WTC11 (cell line): ENCODE data around the gene JCAD. TPM values are rescaled to one million over a fixed set of nuclear protein-coding genes. Genes with fewer than 3 reads are reported as not detected.

Experiments used
- ATAC-seq: fragments of 200-7000 bp; cut with Tn5 transposase; 2 replicates; pipeline ENCODE4 v1.10.0; 2021; ENCODE audit warnings: mild to moderate bottlenecking, moderate library complexity
- CTCF ChIA-PET: fragments of 300-600 bp; sonication (Branson Sonifier 250); formaldehyde crosslinking; loops from one replicate; lab custom pipeline; 2021; ENCODE audit warnings: antibody characterized with exemption; lab: Charles Lee
- POLR2A ChIA-PET: fragments of 350-600 bp; sonication (Branson Sonifier 250); formaldehyde crosslinking; loops from one replicate; lab custom pipeline; 2021; ENCODE audit warnings: antibody characterized with exemption; lab: Charles Lee
- DNase-seq: peaks from one replicate; pipeline ENCODE4 v3.0.0; 2021; ENCODE audit warnings: low spot score
- H3K27ac Mint-ChIP-seq: 2 replicates; pipeline ENCODE4 v1.8.0; 2021; ENCODE audit warnings: mixed read lengths
- H3K27me3 Mint-ChIP-seq: 2 replicates; pipeline ENCODE4 v1.8.0; 2021; ENCODE audit warnings: low read depth, mild to moderate bottlenecking, moderate library complexity, mixed read lengths
- H3K36me3 Mint-ChIP-seq: 2 replicates; pipeline ENCODE4 v1.8.0; 2021; ENCODE audit warnings: mixed read lengths
- H3K4me1 Mint-ChIP-seq: 2 replicates; pipeline ENCODE4 v1.8.0; 2022; ENCODE audit warnings: mixed read lengths
- H3K4me3 Mint-ChIP-seq: 2 replicates; pipeline ENCODE4 v1.8.0; 2021; ENCODE audit warnings: mild to moderate bottlenecking, moderate library complexity, mixed read lengths
- H3K9me3 Mint-ChIP-seq: 2 replicates; pipeline ENCODE4 v1.8.0; 2021; ENCODE audit warnings: mixed read lengths
- CBFB ChIP-seq: sonication (generic); formaldehyde crosslinking; IDR thresholded peaks from 2 replicates; pipeline ENCODE4 v1.8.1; 2022; ENCODE audit warnings: mild to moderate bottlenecking, low read depth, missing genetic modification reagents
- CREB1 ChIP-seq: sonication (generic); formaldehyde crosslinking; IDR thresholded peaks from 2 replicates; pipeline ENCODE4 v1.8.0; 2023; ENCODE audit warnings: mild to moderate bottlenecking, missing genetic modification reagents
- GRHL2 ChIP-seq: fragments of 250-450 bp; sonication (Bioruptor Pico); IDR thresholded peaks from 2 replicates; pipeline ENCODE4 v1.8.0; 2022; ENCODE audit warnings: mild to moderate bottlenecking, moderate library complexity; ENCODE audit not compliant: insufficient replicate concordance, severe bottlenecking
- HMGA2 ChIP-seq: fragments of 250-450 bp; sonication (Bioruptor Pico); IDR thresholded peaks from 2 replicates; pipeline ENCODE4 v1.4.0; 2021; ENCODE audit warnings: mild to moderate bottlenecking, moderate library complexity
- JAZF1 ChIP-seq: fragments of 250-450 bp; sonication (Bioruptor Pico); IDR thresholded peaks from 2 replicates; pipeline ENCODE4 v1.9.0; 2021; ENCODE audit warnings: moderate library complexity, mild to moderate bottlenecking, inconsistent platforms
- JUN ChIP-seq: sonication (generic); formaldehyde crosslinking; IDR thresholded peaks from 2 replicates; pipeline ENCODE4 v1.8.0; 2023; ENCODE audit warnings: mild to moderate bottlenecking, missing genetic modification reagents
- MXD4 ChIP-seq: fragments of 250-450 bp; sonication (Bioruptor Pico); IDR thresholded peaks from 2 replicates; pipeline ENCODE4 v1.8.0; 2021; ENCODE audit warnings: mild to moderate bottlenecking, moderate library complexity, borderline replicate concordance
- MYBL2 ChIP-seq: sonication (generic); formaldehyde crosslinking; IDR thresholded peaks from 2 replicates; pipeline ENCODE4 v1.8.1; 2023; ENCODE audit warnings: mild to moderate bottlenecking, moderate library complexity, missing genetic modification reagents
- NR3C1 ChIP-seq: sonication (generic); formaldehyde crosslinking; conservative IDR thresholded peaks from 2 replicates; pipeline ENCODE4 v1.8.1; 2023; ENCODE audit warnings: low read depth, mild to moderate bottlenecking, missing genetic modification reagents
- SMAD3 ChIP-seq: sonication (generic); formaldehyde crosslinking; IDR thresholded peaks from 2 replicates; pipeline ENCODE4 v1.8.0; 2022; ENCODE audit warnings: missing genetic modification reagents, mild to moderate bottlenecking, borderline replicate concordance
- SOX15 ChIP-seq: fragments of 250-450 bp; sonication (Bioruptor Pico); IDR thresholded peaks from 2 replicates; pipeline ENCODE4 v1.9.0; 2021; ENCODE audit warnings: mild to moderate bottlenecking
- TEAD4 ChIP-seq: sonication (generic); formaldehyde crosslinking; IDR thresholded peaks from 2 replicates; pipeline ENCODE4 v1.8.0; 2022; ENCODE audit warnings: mild to moderate bottlenecking, missing genetic modification reagents
- ZNF219 ChIP-seq: sonication (generic); formaldehyde crosslinking; IDR thresholded peaks from 2 replicates; pipeline ENCODE4 v1.8.0; 2023; ENCODE audit warnings: missing genetic modification reagents, mild to moderate bottlenecking, borderline replicate concordance
- ZNF263 ChIP-seq: sonication (generic); formaldehyde crosslinking; IDR thresholded peaks from 2 replicates; pipeline ENCODE4 v1.8.1; 2022; ENCODE audit warnings: low read depth, mild to moderate bottlenecking, moderate library complexity, missing genetic modification reagents
- ZNF423 ChIP-seq: fragments of 250-450 bp; sonication (Bioruptor Pico); IDR thresholded peaks from 2 replicates; pipeline ENCODE4 v2.1.2; 2022; ENCODE audit warnings: mild to moderate bottlenecking, moderate library complexity
- total RNA-seq: library from RNA; stranded (reverse); gene quantifications from 3 replicates; pipeline ENCODE4 v1.2.3, GENCODE V29; 2021
- TF ChIP-seq, protein P1 (sequence below): sonication (generic); formaldehyde crosslinking; IDR thresholded peaks from 2 replicates; pipeline ENCODE4 v1.8.1; 2023; ENCODE audit warnings: mild to moderate bottlenecking, missing genetic modification reagents, borderline replicate concordance
- TF ChIP-seq, protein P2 (sequence below): sonication (generic); formaldehyde crosslinking; IDR thresholded peaks from 2 replicates; pipeline ENCODE4 v1.8.1; 2023; ENCODE audit warnings: mild to moderate bottlenecking, missing genetic modification reagents, moderate library complexity
- TF ChIP-seq, protein P3 (sequence below): sonication (generic); formaldehyde crosslinking; IDR thresholded peaks from 2 replicates; pipeline ENCODE4 v1.8.1; 2022; ENCODE audit warnings: mild to moderate bottlenecking, moderate library complexity, missing genetic modification reagents
- TF ChIP-seq, protein P4 (sequence below): fragments of 250-450 bp; sonication (Bioruptor Pico); conservative IDR thresholded peaks from 2 replicates; pipeline ENCODE4 v1.9.0; 2021; ENCODE audit warnings: mild to moderate bottlenecking
- TF ChIP-seq, protein P5 (sequence below): sonication (generic); formaldehyde crosslinking; IDR thresholded peaks from 2 replicates; pipeline ENCODE4 v1.8.0; 2022; ENCODE audit warnings: mild to moderate bottlenecking, missing genetic modification reagents
- TF ChIP-seq, protein P6 (sequence below): sonication (generic); formaldehyde crosslinking; IDR thresholded peaks from 2 replicates; pipeline ENCODE4 v1.8.1; 2022; ENCODE audit warnings: low read depth, missing genetic modification reagents, borderline replicate concordance
- TF ChIP-seq, protein P7 (sequence below): sonication (generic); formaldehyde crosslinking; IDR thresholded peaks from 2 replicates; pipeline ENCODE4 v1.8.0; 2022; ENCODE audit warnings: mild to moderate bottlenecking, missing genetic modification reagents

JCAD gene
- total RNA-seq, 1 experiment from 2014 or later, result 1.8 TPM

DNA sequence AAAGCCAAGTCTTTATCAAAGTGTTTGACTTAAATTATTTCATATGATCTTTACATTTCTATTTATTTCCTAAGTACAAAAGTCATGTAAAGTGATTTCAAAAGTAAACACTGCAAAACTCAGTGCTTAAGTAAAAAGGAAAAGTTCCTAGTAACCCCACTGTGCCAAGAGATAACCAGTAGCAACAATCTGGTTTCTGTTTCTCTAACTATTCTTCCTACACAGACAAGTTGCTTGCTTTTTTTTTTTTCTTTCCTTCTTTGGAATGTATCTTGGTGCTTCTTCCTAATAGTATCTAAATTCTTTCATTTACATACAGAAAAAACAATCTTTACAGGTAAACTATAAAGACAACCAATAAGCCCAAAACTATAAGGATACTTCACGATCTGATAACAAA lies 3.1 kb downstream of the JCAD start (continued):
- TF ChIP-seq, protein P1, sequence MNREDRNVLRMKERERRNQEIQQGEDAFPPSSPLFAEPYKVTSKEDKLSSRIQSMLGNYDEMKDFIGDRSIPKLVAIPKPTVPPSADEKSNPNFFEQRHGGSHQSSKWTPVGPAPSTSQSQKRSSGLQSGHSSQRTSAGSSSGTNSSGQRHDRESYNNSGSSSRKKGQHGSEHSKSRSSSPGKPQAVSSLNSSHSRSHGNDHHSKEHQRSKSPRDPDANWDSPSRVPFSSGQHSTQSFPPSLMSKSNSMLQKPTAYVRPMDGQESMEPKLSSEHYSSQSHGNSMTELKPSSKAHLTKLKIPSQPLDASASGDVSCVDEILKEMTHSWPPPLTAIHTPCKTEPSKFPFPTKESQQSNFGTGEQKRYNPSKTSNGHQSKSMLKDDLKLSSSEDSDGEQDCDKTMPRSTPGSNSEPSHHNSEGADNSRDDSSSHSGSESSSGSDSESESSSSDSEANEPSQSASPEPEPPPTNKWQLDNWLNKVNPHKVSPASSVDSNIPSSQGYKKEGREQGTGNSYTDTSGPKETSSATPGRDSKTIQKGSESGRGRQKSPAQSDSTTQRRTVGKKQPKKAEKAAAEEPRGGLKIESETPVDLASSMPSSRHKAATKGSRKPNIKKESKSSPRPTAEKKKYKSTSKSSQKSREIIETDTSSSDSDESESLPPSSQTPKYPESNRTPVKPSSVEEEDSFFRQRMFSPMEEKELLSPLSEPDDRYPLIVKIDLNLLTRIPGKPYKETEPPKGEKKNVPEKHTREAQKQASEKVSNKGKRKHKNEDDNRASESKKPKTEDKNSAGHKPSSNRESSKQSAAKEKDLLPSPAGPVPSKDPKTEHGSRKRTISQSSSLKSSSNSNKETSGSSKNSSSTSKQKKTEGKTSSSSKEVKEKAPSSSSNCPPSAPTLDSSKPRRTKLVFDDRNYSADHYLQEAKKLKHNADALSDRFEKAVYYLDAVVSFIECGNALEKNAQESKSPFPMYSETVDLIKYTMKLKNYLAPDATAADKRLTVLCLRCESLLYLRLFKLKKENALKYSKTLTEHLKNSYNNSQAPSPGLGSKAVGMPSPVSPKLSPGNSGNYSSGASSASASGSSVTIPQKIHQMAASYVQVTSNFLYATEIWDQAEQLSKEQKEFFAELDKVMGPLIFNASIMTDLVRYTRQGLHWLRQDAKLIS (CRISPR knock-in tag), result no peak
- TF ChIP-seq CREB1 (CRISPR knock-in tag) (no peak), JAZF1 (no peak), HMGA2 (CRISPR knock-in tag) (no peak), ZNF219 (CRISPR knock-in tag) (no peak), NR3C1 (CRISPR knock-in tag) (no peak)

DNA sequence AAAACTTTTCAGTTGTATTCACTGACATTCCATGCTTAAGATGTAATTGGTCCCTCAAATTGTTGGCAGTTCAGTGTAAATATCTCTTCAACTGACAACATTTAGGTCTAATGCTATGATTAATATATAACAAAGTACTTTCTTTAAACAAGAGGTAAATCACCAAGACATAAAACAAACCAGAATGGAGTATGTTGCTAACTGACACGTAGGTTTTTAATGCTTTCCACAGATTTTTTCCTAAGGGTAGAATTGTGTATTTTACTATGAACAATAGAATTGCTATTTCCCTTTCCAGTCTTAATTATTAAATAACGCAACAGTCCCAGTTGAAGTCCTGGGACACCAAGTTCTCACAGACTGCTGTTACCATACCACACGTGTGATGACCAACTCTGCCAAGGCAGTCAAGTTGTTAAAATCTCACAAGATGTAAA lies 4.1 kb downstream of the JCAD start:
- Mint-ChIP-seq H3K36me3 (no peaks in the 10 kb centered on the region), H3K9me3 (no peaks in the 10 kb centered on the region), H3K4me1 (peaks cover 39% of the 10 kb centered on the region), H3K4me3 (no peak overlapping the region), H3K27ac (no peak overlapping the region), H3K27me3 (peaks cover 25% of the 10 kb centered on the region)
- ChIA-PET CTCF (no interaction called here), POLR2A (no interaction called here)
- DNase-seq (no peak), ATAC-seq (no peak)
- TF ChIP-seq, protein P2, sequence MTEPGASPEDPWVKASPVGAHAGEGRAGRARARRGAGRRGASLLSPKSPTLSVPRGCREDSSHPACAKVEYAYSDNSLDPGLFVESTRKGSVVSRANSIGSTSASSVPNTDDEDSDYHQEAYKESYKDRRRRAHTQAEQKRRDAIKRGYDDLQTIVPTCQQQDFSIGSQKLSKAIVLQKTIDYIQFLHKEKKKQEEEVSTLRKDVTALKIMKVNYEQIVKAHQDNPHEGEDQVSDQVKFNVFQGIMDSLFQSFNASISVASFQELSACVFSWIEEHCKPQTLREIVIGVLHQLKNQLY, result no peak
- TF ChIP-seq, protein P3, sequence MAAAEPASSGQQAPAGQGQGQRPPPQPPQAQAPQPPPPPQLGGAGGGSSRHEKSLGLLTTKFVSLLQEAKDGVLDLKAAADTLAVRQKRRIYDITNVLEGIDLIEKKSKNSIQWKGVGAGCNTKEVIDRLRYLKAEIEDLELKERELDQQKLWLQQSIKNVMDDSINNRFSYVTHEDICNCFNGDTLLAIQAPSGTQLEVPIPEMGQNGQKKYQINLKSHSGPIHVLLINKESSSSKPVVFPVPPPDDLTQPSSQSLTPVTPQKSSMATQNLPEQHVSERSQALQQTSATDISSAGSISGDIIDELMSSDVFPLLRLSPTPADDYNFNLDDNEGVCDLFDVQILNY (CRISPR knock-in tag), result no peak
- TF ChIP-seq, protein P4, sequence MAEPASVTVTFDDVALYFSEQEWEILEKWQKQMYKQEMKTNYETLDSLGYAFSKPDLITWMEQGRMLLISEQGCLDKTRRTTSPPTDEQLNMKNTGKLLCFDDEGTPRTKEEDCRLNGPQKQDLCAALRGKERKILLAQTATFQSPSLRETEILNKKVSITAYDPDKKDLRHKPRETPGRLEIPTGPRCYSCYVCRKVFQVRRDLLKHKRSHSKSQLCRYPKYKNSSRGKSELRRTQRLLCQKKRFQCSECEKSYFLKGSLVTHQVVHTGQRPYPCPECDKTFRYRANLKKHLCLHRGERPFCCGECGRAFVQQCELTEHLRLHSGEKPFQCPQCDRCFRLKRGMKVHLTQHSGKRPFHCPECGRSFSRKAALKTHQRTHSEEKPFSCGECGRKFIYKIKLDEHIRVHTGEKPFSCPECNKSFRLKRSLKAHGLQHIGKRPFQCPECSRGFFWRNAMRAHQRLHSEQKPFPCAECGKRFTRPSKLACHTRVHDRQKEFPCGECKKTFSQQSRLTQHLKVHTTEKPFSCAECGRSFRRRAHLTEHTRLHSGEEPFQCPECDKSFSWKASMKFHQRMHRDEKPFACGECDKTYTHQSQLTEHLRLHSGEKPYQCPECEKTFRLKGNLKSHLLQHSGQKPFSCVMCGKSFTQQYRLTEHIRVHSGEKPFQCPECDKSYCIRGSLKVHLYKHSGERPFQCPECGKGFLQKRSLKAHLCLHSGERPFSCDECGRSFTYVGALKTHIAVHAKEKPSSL (CRISPR knock-in tag), result no peak
- TF ChIP-seq SMAD3 (CRISPR knock-in tag) (no peak), CBFB (no peak)
- TF ChIP-seq, protein P5, sequence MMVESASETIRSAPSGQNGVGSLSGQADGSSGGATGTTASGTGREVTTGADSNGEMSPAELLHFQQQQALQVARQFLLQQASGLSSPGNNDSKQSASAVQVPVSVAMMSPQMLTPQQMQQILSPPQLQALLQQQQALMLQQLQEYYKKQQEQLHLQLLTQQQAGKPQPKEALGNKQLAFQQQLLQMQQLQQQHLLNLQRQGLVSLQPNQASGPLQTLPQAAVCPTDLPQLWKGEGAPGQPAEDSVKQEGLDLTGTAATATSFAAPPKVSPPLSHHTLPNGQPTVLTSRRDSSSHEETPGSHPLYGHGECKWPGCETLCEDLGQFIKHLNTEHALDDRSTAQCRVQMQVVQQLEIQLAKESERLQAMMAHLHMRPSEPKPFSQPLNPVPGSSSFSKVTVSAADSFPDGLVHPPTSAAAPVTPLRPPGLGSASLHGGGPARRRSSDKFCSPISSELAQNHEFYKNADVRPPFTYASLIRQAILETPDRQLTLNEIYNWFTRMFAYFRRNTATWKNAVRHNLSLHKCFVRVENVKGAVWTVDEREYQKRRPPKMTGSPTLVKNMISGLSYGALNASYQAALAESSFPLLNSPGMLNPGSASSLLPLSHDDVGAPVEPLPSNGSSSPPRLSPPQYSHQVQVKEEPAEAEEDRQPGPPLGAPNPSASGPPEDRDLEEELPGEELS, result no peak

DNA sequence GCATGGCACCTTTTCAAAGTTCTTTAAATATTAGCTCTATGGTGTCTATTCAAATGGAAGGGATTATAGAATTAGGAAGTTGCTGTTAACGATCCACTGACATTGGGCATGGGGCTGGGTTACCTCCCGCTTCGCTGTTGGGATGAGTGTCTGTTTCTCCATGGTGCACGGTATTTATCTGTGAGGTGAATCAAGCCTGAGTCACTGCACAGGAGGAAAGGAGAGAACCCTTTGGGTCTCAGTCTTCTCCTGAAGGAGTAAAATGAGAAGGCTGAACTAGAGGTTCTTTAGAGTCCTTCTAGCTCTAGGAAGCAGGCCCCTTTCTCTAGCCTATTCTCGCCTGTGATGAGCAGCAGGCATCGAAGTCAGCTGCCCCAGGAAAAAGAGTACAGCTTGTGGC lies 7.3 kb downstream of the JCAD start:
- no peak for DNase-seq
- H3K4me3 Mint-ChIP-seq, result no peak overlapping the region
- ATAC-seq, result no peak
- H3K9me3 Mint-ChIP-seq, result no peaks in the 10 kb centered on the region
- no peak for TF ChIP-seq HMGA2 (CRISPR knock-in tag)
- no peak for TF ChIP-seq MXD4
- TF ChIP-seq, protein P3 (CRISPR knock-in tag), result no peak
- TF ChIP-seq, protein P6, sequence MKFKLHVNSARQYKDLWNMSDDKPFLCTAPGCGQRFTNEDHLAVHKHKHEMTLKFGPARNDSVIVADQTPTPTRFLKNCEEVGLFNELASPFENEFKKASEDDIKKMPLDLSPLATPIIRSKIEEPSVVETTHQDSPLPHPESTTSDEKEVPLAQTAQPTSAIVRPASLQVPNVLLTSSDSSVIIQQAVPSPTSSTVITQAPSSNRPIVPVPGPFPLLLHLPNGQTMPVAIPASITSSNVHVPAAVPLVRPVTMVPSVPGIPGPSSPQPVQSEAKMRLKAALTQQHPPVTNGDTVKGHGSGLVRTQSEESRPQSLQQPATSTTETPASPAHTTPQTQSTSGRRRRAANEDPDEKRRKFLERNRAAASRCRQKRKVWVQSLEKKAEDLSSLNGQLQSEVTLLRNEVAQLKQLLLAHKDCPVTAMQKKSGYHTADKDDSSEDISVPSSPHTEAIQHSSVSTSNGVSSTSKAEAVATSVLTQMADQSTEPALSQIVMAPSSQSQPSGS (CRISPR knock-in tag), result no peak
- TF ChIP-seq SOX15, result no peak
- TF ChIP-seq MYBL2 (CRISPR knock-in tag), result no peak
- no peak for TF ChIP-seq ZNF423 (CRISPR knock-in tag)
- TF ChIP-seq, protein P7, sequence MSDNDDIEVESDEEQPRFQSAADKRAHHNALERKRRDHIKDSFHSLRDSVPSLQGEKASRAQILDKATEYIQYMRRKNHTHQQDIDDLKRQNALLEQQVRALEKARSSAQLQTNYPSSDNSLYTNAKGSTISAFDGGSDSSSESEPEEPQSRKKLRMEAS (CRISPR knock-in tag), result no peak
- no peak for TF ChIP-seq ZNF263 (CRISPR knock-in tag)
- TF ChIP-seq TEAD4 (CRISPR knock-in tag), result no peak
- TF ChIP-seq JUN (CRISPR knock-in tag), result no peak
- TF ChIP-seq GRHL2 (CRISPR knock-in tag), result no peak
- POLR2A ChIA-PET, result no interaction called here
- CTCF ChIA-PET, result no interaction called here
- no peak overlapping the region for H3K27ac Mint-ChIP-seq
- peaks cover 32% of the 10 kb centered on the region for H3K4me1 Mint-ChIP-seq
- H3K27me3 Mint-ChIP-seq, result no peaks in the 10 kb centered on the region
- H3K36me3 Mint-ChIP-seq, result no peaks in the 10 kb centered on the region
